Mucosa of descending colon (tissue), 3 donors: ENCODE measurements around the gene OR2V2. TPM values are rescaled to one million over a fixed set of nuclear protein-coding genes. Genes with fewer than 3 reads are reported as not detected.
"Not testable (repeated sequence)": the region's sequence is repeated elsewhere in the genome, so short reads cannot be mapped to it uniquely, and the experiment has no call there.

Experiments used
- ATAC-seq: fragments of 200-7000 bp; cut with Tn5 transposase; one replicate; pipeline ENCODE4 v1.9.1; 2020; ENCODE audit warnings: mild to moderate bottlenecking, moderate library complexity
- DNase-seq, 3 donors: peaks; one replicate each; pipeline ENCODE4 v3.0.0-alpha.2; 2020
- H3K36me3 ChIP-seq: fragments of 200-600 bp; one replicate; pipeline ENCODE4 v1.8.0; 2021; ENCODE audit warnings: low read depth, mild to moderate bottlenecking
- H3K4me1 ChIP-seq: fragments of 200-600 bp; one replicate; pipeline ENCODE4 v1.8.0; 2021; ENCODE audit warnings: low read depth, mild to moderate bottlenecking
- H3K4me3 ChIP-seq: fragments of 200-600 bp; one replicate; pipeline ENCODE4 v1.8.0; 2021; ENCODE audit warnings: mild to moderate bottlenecking
- H3K9me3 ChIP-seq: fragments of 200-600 bp; one replicate; pipeline ENCODE4 v1.8.0; 2021; ENCODE audit warnings: mild to moderate bottlenecking
- CTCF ChIP-seq: fragments of 200-600 bp; IDR thresholded peaks from one replicate; pipeline ENCODE4 v1.8.0; 2022; ENCODE audit warnings: antibody characterized with exemption, mild to moderate bottlenecking
- intact Hi-C, 2 donors: fragments of 100-400 bp; cut with DNase I in 1 of 2; cut with micrococcal nuclease in 1 of 2; formaldehyde crosslinking; loops; one replicate each; pipeline versions ENCODE4 v1.11.0 to v1.11.1; 2022; cut with DNase I, micrococcal nuclease
- total RNA-seq, 3 donors: library from RNA; stranded (reverse); fragmentation: NEBNext Ultra II Directional in 2 of 3; extraction: Animal tissue kit (Norgen Biotek cat#: 25700) in 2 of 3; gene quantifications; one replicate each; pipeline versions ENCODE4 v1.2.1 to v1.2.4, GENCODE V29; 2021 to 2023
- donor health status: DM: no; HTN: no; CAD: no; lungs with moderate emphysema.
- donor health status: DM: no; HTN: no; CAD: no.
- donor health status: DM: no; HTN: yes; CAD: no.

OR2V2 gene
- total RNA-seq, 3 donors from 2014 or later, result not detected

- DNase-seq (no peak), ATAC-seq (no peak)
- no peaks in the 10 kb centered on the region for H3K9me3 ChIP-seq
- H3K4me1 ChIP-seq, result no peaks in the 10 kb centered on the region
- no peak for TF ChIP-seq CTCF
- no peaks in the 10 kb centered on the region for H3K36me3 ChIP-seq
- intact Hi-C loops, result no loop called here
- no peak overlapping the region for H3K4me3 ChIP-seq
These were observed 16.9 kb downstream of the OR2V2 start for GRCh38 chr5:181164076-181164952.

DNA sequence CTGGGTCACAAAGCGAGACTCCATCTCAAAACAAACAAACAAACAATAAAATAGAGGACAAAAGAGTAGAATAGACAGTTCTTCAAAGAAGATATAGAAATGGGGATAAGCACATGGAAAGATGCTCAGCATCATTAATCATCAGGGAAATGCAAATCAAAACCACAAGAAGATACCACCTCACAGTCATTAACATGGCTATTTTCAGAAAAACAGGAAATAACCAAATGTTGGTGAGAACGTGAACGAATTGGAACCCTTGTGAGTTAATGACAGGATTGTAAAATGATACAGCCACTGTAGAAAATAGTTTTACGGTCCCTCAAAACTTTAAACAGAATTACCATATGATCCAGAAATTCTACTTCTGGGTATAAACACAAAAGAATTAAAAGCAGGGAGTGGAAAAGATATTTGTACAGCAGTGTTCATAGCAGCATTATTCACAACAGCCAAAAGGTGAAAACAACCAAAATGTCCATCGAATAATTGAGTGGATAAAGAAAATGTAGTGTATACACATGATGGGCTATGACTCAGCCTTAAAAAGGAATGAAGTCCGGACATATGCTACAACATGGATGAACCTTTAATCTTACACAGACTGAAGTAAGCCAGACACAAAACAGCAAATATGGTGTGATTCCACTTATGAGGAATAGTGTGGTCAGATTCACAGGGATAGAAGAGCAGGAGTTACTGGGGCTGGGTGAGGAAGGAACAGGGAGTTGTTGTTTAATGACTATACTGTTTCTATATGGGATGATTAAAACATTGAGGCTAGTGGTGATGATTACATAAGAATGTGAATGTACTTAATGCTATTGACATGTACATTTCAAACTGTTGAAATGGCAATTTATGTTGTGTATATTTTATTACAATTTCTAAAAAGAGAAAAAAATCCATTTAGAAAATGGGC lies 19.7 kb downstream of the OR2V2 start:
- Histone ChIP-seq H3K36me3 (no peaks in the 10 kb centered on the region), H3K4me3 (no peak overlapping the region), H3K9me3 (no peaks in the 10 kb centered on the region), H3K4me1 (peaks cover 10% of the 10 kb centered on the region)
- intact Hi-C loops, result no loop called here
- ATAC-seq (no peak), DNase-seq (no peak)
- no peak for TF ChIP-seq CTCF

GRCh38 chr5:181167814-181168488 lies 20.6 kb downstream of the OR2V2 start:
- TF ChIP-seq CTCF, result no peak
- DNase-seq (no peak), ATAC-seq (no peak)
- H3K4me1 ChIP-seq, result peaks cover 10% of the 10 kb centered on the region
- no peaks in the 10 kb centered on the region for H3K36me3 ChIP-seq
- H3K9me3 ChIP-seq, result no peaks in the 10 kb centered on the region
- intact Hi-C loops, result no loop called here
- H3K4me3 ChIP-seq, result no peak overlapping the region

GRCh38 chr5:181168595-181169118 lies 21.3 kb downstream of the OR2V2 start:
- intact Hi-C loops, result no loop called here
- Histone ChIP-seq H3K4me3 (no peak overlapping the region), H3K36me3 (no peaks in the 10 kb centered on the region), H3K4me1 (peaks cover 10% of the 10 kb centered on the region), H3K9me3 (no peaks in the 10 kb centered on the region)
- DNase-seq, result no peak
- no peak for TF ChIP-seq CTCF
- no peak for ATAC-seq

GRCh38 chr5:181169459-181170236 lies 22.3 kb downstream of the OR2V2 start:
- H3K4me1 ChIP-seq, H3K9me3 ChIP-seq, intact Hi-C loops, H3K36me3 ChIP-seq, H3K4me3 ChIP-seq: not testable (repeated sequence)
- DNase-seq (peak in 1 of 3 donors; percentile 42), ATAC-seq (peak; percentile 42)
